ENCODE results near the gene MBOAT1.

GRCh38 chr6:20211941-20212391 is 303 bp downstream of the MBOAT1 start:
- TF ChIP-seq POLR2A (IDR thresholded peaks at IDR 0.05) = no peak
- TF ChIP-seq CTCF (IDR thresholded peaks at IDR 0.05) = no peak

Data from suprapubic skin (tissue), 3 donors.